GM18951 (cell line): ENCODE results near the gene NDUFB10.
"Not testable (repeated sequence)": the region's sequence is repeated elsewhere in the genome, so short reads cannot be mapped to it uniquely, and the experiment has no call there.

Source experiments
- POLR2A ChIP-seq: IDR thresholded peaks from 4 replicates; pipeline ENCODE4 v1.6.1; 2011; ENCODE audit warnings: mild to moderate bottlenecking; ENCODE audit not compliant: insufficient read length, insufficient read depth; ENCODE audit errors: extremely low read depth
- in situ Hi-C: fragments of 300-500 bp; cut with MboI; formaldehyde crosslinking; loops from one replicate; pipeline ENCODE4 v1.12.0; 2022; ENCODE audit warnings: low sequenced_read_pairs, mixed read lengths, inconsistent platforms; ENCODE audit not compliant: unreplicated experiment

NDUFB10 gene

GRCh38 chr16:1945559-1946391, 13.6 kb upstream of the NDUFB10 start:
- TF ChIP-seq POLR2A, result no peak

GRCh38 chr16:1946495-1947368, 12.6 kb upstream of the NDUFB10 start:
- in situ Hi-C loops, result no loop called here
- TF ChIP-seq POLR2A, result no peak

More at GRCh38 chr16:1945559-1946391, 13.6 kb upstream of the NDUFB10 start:
- in situ Hi-C loops, result no loop called here

GRCh38 chr16:1947369-1947670, 12.0 kb upstream of the NDUFB10 start:
- in situ Hi-C loops, result no loop called here
- no peak for TF ChIP-seq POLR2A

GRCh38 chr16:1949507-1949906, 9.8 kb upstream of the NDUFB10 start:
- in situ Hi-C loops, result no loop called here
- TF ChIP-seq POLR2A, result no peak

GRCh38 chr16:1950047-1950446, 9.3 kb upstream of the NDUFB10 start:
- TF ChIP-seq POLR2A, result no peak
- in situ Hi-C loops, result no loop called here

GRCh38 chr16:1950559-1950958, 8.8 kb upstream of the NDUFB10 start:
- in situ Hi-C loops, result no loop called here
- TF ChIP-seq POLR2A, result no peak

GRCh38 chr16:1953734-1954133, 5.6 kb upstream of the NDUFB10 start:
- no peak for TF ChIP-seq POLR2A
- in situ Hi-C loops, result no loop called here

- in situ Hi-C loops, result not testable (repeated sequence)
Observed at GRCh38 chr16:1957434-1958142, 1.8 kb upstream of the NDUFB10 start.

GRCh38 chr16:1958143-1958491, 1.2 kb upstream of the NDUFB10 start:
- in situ Hi-C loops, result not testable (repeated sequence)

- in situ Hi-C loops, result no loop called here
- no peak for TF ChIP-seq POLR2A
Observed at GRCh38 chr16:1958715-1959268, 546 bp upstream of the NDUFB10 start.

GRCh38 chr16:1960665-1961630, 1.6 kb downstream of the NDUFB10 start:
- peak; percentile 54 for TF ChIP-seq POLR2A
- in situ Hi-C loops, result no loop called here

- in situ Hi-C loops, result no loop called here
- no peak for TF ChIP-seq POLR2A
Observed at GRCh38 chr16:1961651-1962067, 2.3 kb downstream of the NDUFB10 start.
